Cortex of kidney (tissue), 1 donor: ENCODE measurements around the gene IGFBP6.

Source experiments
- DNase-seq: peaks from one replicate; lab custom pipeline; 2025; lab: John Stamatoyannopoulos, UW

The IGFBP6 gene

DNA sequence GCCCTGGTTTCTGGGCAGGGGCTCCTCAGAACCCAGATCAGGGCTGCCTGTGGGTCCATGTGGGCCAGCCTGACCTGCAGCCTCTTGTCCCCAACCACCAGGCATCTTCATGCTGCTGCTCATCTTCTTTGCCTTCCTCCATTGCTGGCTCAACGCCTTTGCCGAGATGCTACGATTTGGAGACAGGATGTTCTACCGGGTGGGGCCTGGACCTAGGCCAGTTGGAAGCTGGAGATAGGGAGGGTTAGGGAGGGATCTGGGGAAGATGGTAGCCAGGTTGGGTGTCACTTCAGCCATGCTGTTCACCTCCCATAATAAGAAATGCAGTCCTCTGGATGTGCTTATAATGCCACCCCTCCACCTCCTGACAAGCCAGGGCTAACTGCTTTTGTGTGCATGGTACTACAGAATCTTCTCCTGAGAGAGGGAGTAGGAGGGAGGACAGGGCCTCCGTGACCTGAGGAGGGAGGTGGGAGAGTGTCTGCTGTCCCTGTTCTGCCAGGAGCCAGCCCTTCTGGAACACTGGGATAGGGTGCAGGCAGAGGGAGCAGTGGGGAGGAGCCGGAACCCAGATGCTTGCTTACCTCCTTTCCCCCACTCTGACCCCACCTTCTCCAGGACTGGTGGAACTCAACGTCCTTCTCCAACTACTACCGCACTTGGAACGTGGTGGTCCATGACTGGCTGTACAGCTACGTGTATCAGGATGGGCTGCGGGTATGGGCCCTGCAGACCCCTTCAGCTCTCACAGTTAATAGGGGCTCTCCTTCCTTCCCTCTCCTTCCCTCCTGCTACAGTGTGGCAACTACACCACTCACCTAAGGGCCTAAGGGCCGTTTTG is 23.4 kb downstream of the IGFBP6 start:
- no peak for DNase-seq

DNA sequence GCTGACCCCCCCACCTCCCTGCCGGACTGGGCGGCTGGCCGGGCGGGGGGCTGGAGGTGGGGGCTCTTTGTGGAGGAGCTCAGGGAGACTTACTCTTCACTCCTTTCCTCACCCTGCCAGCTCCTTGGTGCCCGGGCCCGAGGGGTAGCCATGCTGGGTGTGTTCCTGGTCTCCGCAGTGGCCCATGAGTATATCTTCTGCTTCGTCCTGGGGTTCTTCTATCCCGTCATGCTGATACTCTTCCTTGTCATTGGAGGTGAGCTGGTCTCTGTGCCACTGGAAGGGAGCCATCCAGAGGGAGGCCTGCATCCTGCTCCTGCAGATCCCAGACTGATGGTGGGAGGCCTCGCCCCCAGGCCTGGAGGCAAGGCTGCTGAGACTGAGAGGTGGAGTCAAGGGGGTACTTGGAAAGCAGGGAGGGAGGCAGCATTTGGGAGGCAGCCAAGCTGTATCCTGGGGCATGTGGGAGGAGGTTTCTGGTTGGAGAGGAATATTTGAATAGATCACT is 25.5 kb downstream of the IGFBP6 start:
- DNase-seq: no peak

DNA sequence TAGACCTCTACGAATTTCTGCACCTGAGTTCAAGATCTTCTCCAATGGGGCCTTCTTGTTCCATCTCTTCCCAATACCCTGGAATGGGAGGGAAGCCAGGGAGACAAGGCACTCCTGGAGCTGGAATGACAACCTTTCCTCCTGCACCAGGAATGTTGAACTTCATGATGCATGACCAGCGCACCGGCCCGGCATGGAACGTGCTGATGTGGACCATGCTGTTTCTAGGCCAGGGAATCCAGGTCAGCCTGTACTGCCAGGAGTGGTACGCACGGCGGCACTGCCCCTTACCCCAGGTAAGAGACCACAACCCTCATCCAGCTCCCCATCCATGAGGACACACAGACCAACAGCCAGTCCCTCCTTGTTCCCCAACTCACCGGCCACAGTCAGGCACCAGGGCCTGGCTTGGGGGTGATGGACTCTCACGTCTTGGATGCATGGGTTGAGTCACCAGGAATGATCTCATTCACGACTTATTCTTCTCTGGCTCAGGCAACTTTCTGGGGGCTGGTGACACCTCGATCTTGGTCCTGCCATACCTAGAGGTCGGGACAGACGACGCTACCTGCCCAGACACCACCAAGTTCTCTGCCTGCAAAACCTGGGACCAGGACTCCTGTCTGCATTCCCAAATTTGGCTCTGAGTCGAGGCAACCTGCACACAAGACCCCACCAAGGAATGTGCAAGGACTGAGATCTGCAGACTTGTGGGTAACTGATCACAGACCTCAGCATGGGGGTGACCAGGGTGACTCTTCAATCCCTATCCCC is 26.3 kb downstream of the IGFBP6 start:
- DNase-seq: no peak

DNA sequence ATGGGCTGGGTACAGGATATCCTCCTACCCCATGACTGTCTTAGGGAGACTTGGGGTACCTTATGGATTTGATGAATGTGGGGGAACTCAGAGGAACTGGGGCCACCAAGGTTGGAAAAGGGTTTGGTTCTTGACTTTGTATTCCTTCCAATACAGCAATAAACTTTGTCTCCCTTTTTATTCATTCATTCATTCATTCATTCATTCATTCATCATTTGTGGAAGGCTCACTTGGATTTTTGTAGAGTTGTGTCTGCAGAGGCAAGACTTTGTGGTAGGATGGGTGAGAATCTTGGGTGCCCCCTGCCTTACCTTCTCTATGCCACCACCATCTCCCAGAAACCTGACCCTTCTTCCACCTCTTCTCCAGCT is 26.9 kb downstream of the IGFBP6 start:
- DNase-seq: no peak

DNA sequence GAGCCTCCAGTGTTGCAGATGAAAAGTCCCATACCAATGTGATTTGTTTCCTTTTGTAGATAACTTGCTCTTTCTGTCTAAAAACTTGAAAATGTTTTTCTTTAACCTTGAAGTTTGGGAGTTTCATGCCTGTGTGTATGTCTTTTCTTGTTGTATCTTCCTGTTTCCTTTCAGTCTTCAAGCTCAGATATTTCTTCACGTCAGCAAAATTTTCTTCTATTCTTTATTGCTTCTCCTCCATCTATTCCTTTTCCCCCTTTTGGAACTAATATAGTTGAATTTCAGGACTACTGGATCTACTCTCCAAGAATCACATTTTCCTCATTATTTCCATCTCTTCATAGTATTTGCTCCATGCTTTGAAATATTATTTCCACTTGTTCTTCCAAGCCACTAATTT is 29.7 kb downstream of the IGFBP6 start:
- no peak for DNase-seq

GRCh38 chr12:53128780-53129569 is 31.5 kb downstream of the IGFBP6 start:
- DNase-seq: no peak

- DNase-seq: no peak
Measured at GRCh38 chr12:53131844-53132243, 34.4 kb downstream of the IGFBP6 start.

DNA sequence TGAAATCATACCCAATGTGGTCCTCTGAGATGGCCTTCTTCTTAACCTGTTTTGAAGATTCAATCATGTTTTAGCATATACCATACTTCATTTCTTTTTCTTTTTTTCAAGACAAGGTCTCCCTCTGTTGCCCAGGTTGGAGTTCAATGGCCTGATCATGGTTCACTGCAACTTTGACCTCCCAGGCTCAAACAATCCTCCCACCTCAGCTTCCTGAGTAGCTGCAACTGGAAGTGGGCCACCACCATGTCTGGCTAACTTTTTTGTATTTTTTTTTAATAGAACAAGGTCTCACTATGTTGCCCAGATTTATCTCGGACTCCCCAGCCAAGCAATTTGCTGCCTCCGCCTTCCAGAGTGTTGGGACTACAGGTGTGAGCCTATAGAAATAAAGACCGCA is 36.3 kb downstream of the IGFBP6 start:
- no peak for DNase-seq

- DNase-seq: no peak
Measured at GRCh38 chr12:53143355-53143754, 45.9 kb downstream of the IGFBP6 start.

DNA sequence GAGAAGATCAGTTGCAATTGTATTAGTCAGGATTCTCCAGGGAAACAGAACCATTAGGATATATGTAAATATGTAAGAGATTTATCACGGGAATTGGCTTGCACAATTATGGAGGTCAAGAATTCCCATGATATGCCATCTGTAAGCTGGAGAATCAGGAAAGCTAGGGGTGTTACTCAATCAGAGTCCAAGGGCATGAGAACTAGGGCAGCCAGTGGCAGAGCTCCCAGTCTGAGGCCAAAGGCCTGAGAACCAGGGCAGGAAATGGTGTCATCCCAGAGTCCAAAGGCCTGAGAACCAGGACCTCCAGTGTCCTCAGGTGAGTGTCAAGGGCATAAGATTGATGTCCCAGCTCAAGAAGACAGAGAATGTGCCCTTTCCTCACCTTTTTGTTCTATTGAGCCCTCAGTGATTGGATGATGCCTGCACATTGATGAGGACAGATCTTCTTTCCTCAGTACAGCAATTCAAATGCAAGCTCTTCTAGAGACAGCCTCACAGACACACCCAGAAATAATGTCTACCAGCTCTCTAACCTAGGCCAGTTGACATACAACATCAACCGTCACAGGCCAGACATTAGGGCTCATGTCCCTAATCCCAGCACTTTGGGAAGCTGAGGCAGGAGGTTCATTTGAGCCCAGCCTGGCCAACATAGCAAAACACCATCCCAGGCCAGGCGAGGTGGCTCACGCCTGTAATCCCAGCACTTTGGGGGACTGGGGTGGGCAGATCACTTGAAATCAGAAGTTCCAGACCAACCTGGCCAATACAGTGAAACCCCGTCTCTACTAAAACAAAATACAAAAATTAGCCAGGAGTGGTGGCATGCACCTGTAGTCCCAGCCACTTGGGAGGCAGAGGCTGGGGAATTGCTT is 48.2 kb downstream of the IGFBP6 start:
- no peak for DNase-seq

DNA sequence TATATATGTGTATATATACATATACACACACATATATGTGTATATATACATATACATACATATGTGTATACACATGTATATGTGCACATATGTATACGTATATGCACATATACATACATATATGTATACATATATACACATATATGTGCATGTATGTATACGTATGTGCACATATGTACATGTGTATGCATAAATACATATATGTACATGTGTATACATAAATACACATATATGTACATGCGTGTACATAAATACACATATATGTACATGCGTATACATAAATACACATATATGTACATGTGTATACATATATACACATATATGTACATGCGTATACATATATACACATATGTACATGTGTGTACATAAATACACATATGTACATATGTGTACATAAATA is 49.7 kb downstream of the IGFBP6 start:
- no peak for DNase-seq

GRCh38 chr12:53147653-53148052 is 50.2 kb downstream of the IGFBP6 start:
- no peak for DNase-seq

- no peak for DNase-seq
Measured at GRCh38 chr12:53151039-53151438, 53.6 kb downstream of the IGFBP6 start.
